Fibroblast of lung (primary cell): ENCODE data around the gene GDA. TPM values are rescaled to one million over a fixed set of nuclear protein-coding genes. Genes with fewer than 3 reads are reported as not detected.
"Not testable (repeated sequence)": the region's sequence is repeated elsewhere in the genome, so short reads cannot be mapped to it uniquely, and the experiment has no call there.

Experiments
- DNase-seq, 2 donors: peaks; one replicate each; pipeline versions ENCODE4 v3.0.0 to v3.0.0-alpha.2; 2010; ENCODE audit warnings: low read depth in 2 of 2
- H2AFZ ChIP-seq: 2 replicates; pipeline ENCODE4 v1.5.1; 2012; ENCODE audit warnings: low read length, control low read depth, inconsistent platforms
- H3K27ac ChIP-seq: 2 replicates; pipeline ENCODE4 v1.5.1; 2011; ENCODE audit warnings: low read length, control low read depth; ENCODE audit not compliant: insufficient read depth
- H3K27me3 ChIP-seq: 2 replicates; pipeline ENCODE4 v1.5.1; 2011; ENCODE audit warnings: mild to moderate bottlenecking, low read length; ENCODE audit not compliant: control insufficient read depth, insufficient read depth
- H3K36me3 ChIP-seq: 2 replicates; pipeline ENCODE4 v1.5.1; 2011; ENCODE audit warnings: low read length; ENCODE audit not compliant: control insufficient read depth, insufficient read depth
- H3K4me1 ChIP-seq: 2 replicates; pipeline ENCODE4 v1.5.1; 2011; ENCODE audit warnings: low read length; ENCODE audit not compliant: control insufficient read depth, insufficient read depth; ENCODE audit errors: extremely low read depth
- H3K4me2 ChIP-seq: 2 replicates; pipeline ENCODE4 v1.5.1; 2011; ENCODE audit warnings: low read length, control low read depth; ENCODE audit not compliant: insufficient read depth; ENCODE audit errors: extremely low read depth
- H3K4me3 ChIP-seq, 4 experiments: fragments of 200-600 bp in 1 of 4; sonication (generic) in 1 of 4; replicated peaks in 1 of 4; 2 replicates each; pipeline ENCODE4 v1.5.1; 2011 to 2016; ENCODE audit warnings: low read length in 4 of 4, low read depth in 3 of 4, mild to moderate bottlenecking in 3 of 4, control low read depth in 2 of 4, inconsistent platforms in 1 of 4, mixed read lengths in 1 of 4; ENCODE audit not compliant: insufficient read depth in 1 of 4; ENCODE audit errors: control extremely low read depth in 1 of 4
- H3K79me2 ChIP-seq: 2 replicates; pipeline ENCODE4 v1.5.1; 2012; ENCODE audit warnings: mild to moderate bottlenecking, low read length, inconsistent platforms; ENCODE audit not compliant: control insufficient read depth, insufficient read depth
- H3K9ac ChIP-seq: 2 replicates; pipeline ENCODE4 v1.5.1; 2011; ENCODE audit warnings: mild to moderate bottlenecking, low read length, control low read depth; ENCODE audit not compliant: insufficient read depth
- H3K9me3 ChIP-seq: 2 replicates; pipeline ENCODE4 v1.5.1; 2012; ENCODE audit warnings: low read depth, low read length; ENCODE audit not compliant: control insufficient read depth, insufficient read depth
- H4K20me1 ChIP-seq: 2 replicates; pipeline ENCODE4 v1.5.1; 2011; ENCODE audit warnings: low read length; ENCODE audit not compliant: control insufficient read depth, insufficient read depth; ENCODE audit errors: extremely low read depth
- CTCF ChIP-seq, 2 donors: IDR thresholded peaks in 1 of 2; conservative IDR thresholded peaks in 1 of 2; 1 replicate in 1 of 2; 2 replicates in 1 of 2; pipeline ENCODE4 v1.5.1; 2011 to 2012; ENCODE audit warnings: low read length in 2 of 2, control low read depth in 1 of 2, inconsistent platforms in 1 of 2, low read depth in 1 of 2, mild to moderate bottlenecking in 1 of 2
- EZH2 ChIP-seq: IDR thresholded peaks from 2 replicates; pipeline ENCODE4 v1.5.1; 2012; ENCODE audit warnings: low read length, control low read depth, mild to moderate bottlenecking; ENCODE audit errors: missing control alignments
- polyA plus RNA-seq, 2 donors: library from polyadenylated mRNA; depleted of rRNA in 1 of 2; stranded (reverse) in 1 of 2; unstranded in 1 of 2; fragments of >200 nt; gene quantifications; 2 replicates each; pipeline ENCODE4 v1.2.1, GENCODE V29; 2011 to 2012; ENCODE audit warnings: missing spikeins in 1 of 2
- total RNA-seq: library from RNA; depleted of rRNA; stranded (reverse); fragments of >200 nt; gene quantifications from 2 replicates; pipeline ENCODE4 v1.2.1, GENCODE V29; 2014

GDA gene
- total and polyA plus RNA-seq, 2 donors (not counting 1 experiment from before 2014, with no cell fraction given), result not detected

- H3K9me3 ChIP-seq, result no peaks in the 10 kb centered on the region
Measured at GRCh38 chr9:72268961-72269360, 119.7 kb downstream of the GDA start.

GRCh38 chr9:72270359-72270758 is 121.1 kb downstream of the GDA start:
- H3K36me3 ChIP-seq, H3K4me2 ChIP-seq, H3K4me3 ChIP-seq, H3K9ac ChIP-seq, H3K4me1 ChIP-seq, H4K20me1 ChIP-seq, H2AFZ ChIP-seq, H3K79me2 ChIP-seq, DNase-seq, H3K9me3 ChIP-seq, H3K27ac ChIP-seq, H3K27me3 ChIP-seq: not testable (repeated sequence)

More at GRCh38 chr9:72268961-72269360, 119.7 kb downstream of the GDA start:
- no peaks in the 10 kb centered on the region for H4K20me1 ChIP-seq
- no peak overlapping the region for H2AFZ ChIP-seq
- H3K36me3 ChIP-seq, result no peaks in the 10 kb centered on the region
- no peak overlapping the region for H3K4me3 ChIP-seq
- DNase-seq, result no peak
- no peaks in the 10 kb centered on the region for H3K79me2 ChIP-seq
- H3K4me1 ChIP-seq, result no peaks in the 10 kb centered on the region
- TF ChIP-seq CTCF (conservative IDR thresholded peaks at IDR 0.05 in 1 of 2, IDR thresholded peaks at IDR 0.05 in 1 of 2; ENCODE audit: low read depth in 1 of 2, low read length in 2 of 2) (no peak), EZH2 (no peak)
- H3K27ac ChIP-seq, result no peak overlapping the region
- no peak overlapping the region for H3K9ac ChIP-seq
- H3K27me3 ChIP-seq, result no peaks in the 10 kb centered on the region
- no peak overlapping the region for H3K4me2 ChIP-seq

- no peak overlapping the region for H3K4me3 ChIP-seq
- no peaks in the 10 kb centered on the region for H4K20me1 ChIP-seq
- no peak overlapping the region for H3K9ac ChIP-seq
- no peak overlapping the region for H3K27ac ChIP-seq
- DNase-seq, result peak; percentile 29 to 68
- H3K4me2 ChIP-seq, result no peak overlapping the region
- H3K27me3 ChIP-seq, result no peaks in the 10 kb centered on the region
- TF ChIP-seq CTCF (conservative IDR thresholded peaks at IDR 0.05 in 1 of 2, IDR thresholded peaks at IDR 0.05 in 1 of 2; ENCODE audit: low read depth in 1 of 2, low read length in 2 of 2) (peak; percentile 87 to 88), EZH2 (no peak)
- no peaks in the 10 kb centered on the region for H3K36me3 ChIP-seq
- H3K79me2 ChIP-seq, result no peaks in the 10 kb centered on the region
- no peaks in the 10 kb centered on the region for H3K9me3 ChIP-seq
- H3K4me1 ChIP-seq, result no peaks in the 10 kb centered on the region
- H2AFZ ChIP-seq, result no peak overlapping the region
Measured at GRCh38 chr9:72271613-72272478, 122.6 kb downstream of the GDA start.
